Hepatocyte (in vitro differentiated cells): ENCODE results near the gene HHATL. TPM values are rescaled to one million over a fixed set of nuclear protein-coding genes. Genes with fewer than 3 reads are reported as not detected.

Experiments used
- DNase-seq: peaks from one replicate; pipeline ENCODE4 v3.0.0-alpha.2; 2016; ENCODE audit warnings: low spot score
- H2AFZ ChIP-seq: fragments of 200-600 bp; sonication (generic); 2 replicates; pipeline ENCODE4 v1.6.0; 2016; ENCODE audit warnings: antibody characterized with exemption, mild to moderate bottlenecking
- H3K27ac ChIP-seq: fragments of 200-600 bp; sonication (generic); 2 replicates; pipeline ENCODE4 v1.5.1; 2016; ENCODE audit warnings: mild to moderate bottlenecking
- H3K27me3 ChIP-seq: fragments of 200-600 bp; sonication (generic); 2 replicates; pipeline ENCODE4 v1.6.1; 2016
- H3K36me3 ChIP-seq: fragments of 200-600 bp; sonication (generic); replicated peaks from 2 replicates; pipeline ENCODE4 v1.5.1; 2016; ENCODE audit warnings: low read depth; ENCODE audit not compliant: insufficient read depth
- H3K4me1 ChIP-seq: fragments of 200-600 bp; sonication (generic); 2 replicates; pipeline ENCODE4 v1.5.1; 2016; ENCODE audit warnings: mild to moderate bottlenecking, moderate library complexity; ENCODE audit not compliant: insufficient read depth
- H3K4me2 ChIP-seq: fragments of 200-600 bp; sonication (generic); 2 replicates; pipeline ENCODE4 v1.6.0; 2016
- H3K4me3 ChIP-seq: fragments of 200-600 bp; sonication (generic); 2 replicates; pipeline ENCODE4 v1.5.1; 2016; ENCODE audit warnings: mild to moderate bottlenecking
- H3K79me2 ChIP-seq: fragments of 200-600 bp; sonication (generic); 2 replicates; pipeline ENCODE4 v1.6.0; 2017; ENCODE audit warnings: mild to moderate bottlenecking
- H3K9me2 ChIP-seq: fragments of 200-600 bp; sonication (generic); replicated peaks from 2 replicates; pipeline ENCODE4 v1.6.0; 2017; ENCODE audit warnings: mild to moderate bottlenecking; ENCODE audit not compliant: insufficient read depth
- H3K9me3 ChIP-seq: fragments of 200-600 bp; sonication (generic); 2 replicates; pipeline ENCODE4 v1.5.1; 2016; ENCODE audit warnings: low read depth, mild to moderate bottlenecking
- H4K20me1 ChIP-seq: fragments of 200-600 bp; sonication (generic); 2 replicates; pipeline ENCODE4 v1.6.0; 2016; ENCODE audit warnings: mild to moderate bottlenecking; ENCODE audit not compliant: insufficient read depth, poor library complexity, severe bottlenecking
- EZH2 ChIP-seq: fragments of 200-600 bp; sonication (generic); IDR thresholded peaks from 2 replicates; pipeline ENCODE4 v1.6.1; 2016; ENCODE audit warnings: antibody characterized with exemption, mild to moderate bottlenecking, borderline replicate concordance
- EZH2phosphoT487 ChIP-seq: fragments of 200-600 bp; sonication (generic); IDR thresholded peaks from one replicate; pipeline ENCODE4 v1.6.1; 2018; ENCODE audit warnings: antibody characterized with exemption, mild to moderate bottlenecking, low read depth, moderate library complexity; ENCODE audit not compliant: unreplicated experiment, severe bottlenecking
- WGBS: methylation state at CpG from one replicate; pipeline ENCODE4 v1.1.6; 2016; ENCODE audit warnings: low lambda C conversion rate; ENCODE audit errors: missing lambda C conversion rate; 5-methylcytosine and 5-hydroxymethylcytosine counted together
- polyA plus RNA-seq: library from polyadenylated mRNA; unstranded; fragments of >200 nt; fragmentation: Nextera tagmentation; extraction: Ambion mirVana; gene quantifications from 2 replicates; pipeline ENCODE4 v1.2.1, GENCODE V29; 2016
- total RNA-seq: library from RNA; depleted of rRNA; stranded (reverse); fragments of >200 nt; gene quantifications from 2 replicates; pipeline ENCODE4 v1.2.3, GENCODE V29; 2014
- TF ChIP-seq, protein P1 (sequence below): fragments of 200-600 bp; sonication (generic); IDR thresholded peaks from 2 replicates; pipeline ENCODE4 v1.5.1; 2016; ENCODE audit warnings: antibody characterized with exemption, mild to moderate bottlenecking; ENCODE audit not compliant: poor library complexity

The HHATL gene
- total and polyA plus RNA-seq, 2 experiments from 2014 or later, result not detected

DNA sequence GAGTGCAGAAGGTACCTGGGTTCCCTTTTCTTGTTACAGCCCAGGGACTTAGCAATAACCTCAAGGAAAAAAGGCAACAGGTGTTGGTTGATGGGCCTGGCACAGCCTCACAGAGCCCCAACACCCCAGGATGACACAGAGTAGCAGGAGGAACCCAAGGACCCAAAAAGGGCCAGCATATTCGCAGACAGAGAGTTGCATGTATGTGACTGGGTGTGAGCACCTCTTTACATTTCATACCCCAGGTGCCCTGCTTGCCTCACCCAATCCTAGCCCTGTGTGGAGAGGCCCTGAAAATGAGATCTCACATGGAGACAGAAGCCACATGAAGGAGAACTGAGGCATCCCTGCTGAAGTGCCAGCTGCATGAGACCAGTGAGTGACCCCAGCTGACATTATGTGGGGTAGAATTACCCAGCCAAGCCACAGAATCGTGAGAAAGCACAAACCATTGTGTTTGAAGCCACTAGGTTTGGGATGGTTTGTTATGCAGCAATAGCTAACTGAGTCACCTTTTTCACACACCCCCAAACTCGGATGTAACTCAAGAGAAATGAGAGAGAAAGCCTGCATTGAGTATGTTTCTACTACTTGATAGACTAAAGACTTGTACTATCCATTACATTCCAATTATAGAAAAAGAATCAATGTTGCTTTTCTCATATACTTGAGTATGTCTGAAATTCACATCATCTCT is 26.2 kb upstream of the HHATL start:
- Histone ChIP-seq H3K79me2 (no peaks in the 10 kb centered on the region), H3K9me2 (no peaks in the 10 kb centered on the region), H3K4me2 (no peak overlapping the region), H2AFZ (no peak overlapping the region), H3K27me3 (no peaks in the 10 kb centered on the region), H3K4me1 (no peaks in the 10 kb centered on the region), H4K20me1 (no peaks in the 10 kb centered on the region), H3K36me3 (no peaks in the 10 kb centered on the region), H3K9me3 (no peaks in the 10 kb centered on the region), H3K4me3 (no peak overlapping the region), H3K27ac (no peak overlapping the region)
- 90% methylated on average over 3 of the region's 3 CpGs for WGBS
- no peak for DNase-seq
- TF ChIP-seq, protein P1, sequence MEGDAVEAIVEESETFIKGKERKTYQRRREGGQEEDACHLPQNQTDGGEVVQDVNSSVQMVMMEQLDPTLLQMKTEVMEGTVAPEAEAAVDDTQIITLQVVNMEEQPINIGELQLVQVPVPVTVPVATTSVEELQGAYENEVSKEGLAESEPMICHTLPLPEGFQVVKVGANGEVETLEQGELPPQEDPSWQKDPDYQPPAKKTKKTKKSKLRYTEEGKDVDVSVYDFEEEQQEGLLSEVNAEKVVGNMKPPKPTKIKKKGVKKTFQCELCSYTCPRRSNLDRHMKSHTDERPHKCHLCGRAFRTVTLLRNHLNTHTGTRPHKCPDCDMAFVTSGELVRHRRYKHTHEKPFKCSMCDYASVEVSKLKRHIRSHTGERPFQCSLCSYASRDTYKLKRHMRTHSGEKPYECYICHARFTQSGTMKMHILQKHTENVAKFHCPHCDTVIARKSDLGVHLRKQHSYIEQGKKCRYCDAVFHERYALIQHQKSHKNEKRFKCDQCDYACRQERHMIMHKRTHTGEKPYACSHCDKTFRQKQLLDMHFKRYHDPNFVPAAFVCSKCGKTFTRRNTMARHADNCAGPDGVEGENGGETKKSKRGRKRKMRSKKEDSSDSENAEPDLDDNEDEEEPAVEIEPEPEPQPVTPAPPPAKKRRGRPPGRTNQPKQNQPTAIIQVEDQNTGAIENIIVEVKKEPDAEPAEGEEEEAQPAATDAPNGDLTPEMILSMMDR, result no peak
- TF ChIP-seq EZH2 (no peak), EZH2phosphoT487 (no peak)

DNA sequence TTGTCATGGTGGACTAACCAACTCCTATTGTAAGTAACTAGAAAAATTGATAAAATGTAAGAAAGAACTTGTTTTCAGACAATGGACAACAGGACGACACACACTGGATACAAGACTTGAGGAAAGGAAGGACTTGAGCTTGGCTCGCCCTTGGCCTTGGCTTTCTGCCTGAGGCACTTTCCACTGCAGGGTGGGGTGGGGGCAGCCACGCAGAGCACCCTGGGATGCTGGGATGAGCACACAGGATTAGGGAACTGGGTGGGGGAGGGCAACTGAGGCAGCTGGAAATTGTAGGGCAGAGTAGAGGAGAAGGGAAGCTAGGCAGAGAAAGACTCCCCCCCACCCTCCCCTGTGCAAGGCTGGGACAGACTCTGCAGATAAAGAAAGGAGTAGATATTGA is 25.5 kb upstream of the HHATL start:
- Histone ChIP-seq H3K4me2 (no peak overlapping the region), H3K79me2 (no peaks in the 10 kb centered on the region), H3K9me2 (no peaks in the 10 kb centered on the region), H3K36me3 (no peaks in the 10 kb centered on the region), H3K4me3 (no peak overlapping the region), H4K20me1 (no peaks in the 10 kb centered on the region), H3K27ac (no peak overlapping the region), H3K27me3 (no peaks in the 10 kb centered on the region), H3K9me3 (no peaks in the 10 kb centered on the region), H2AFZ (no peak overlapping the region), H3K4me1 (no peaks in the 10 kb centered on the region)
- no peak for DNase-seq
- 57% methylated on average over 3 of the region's 3 CpGs for WGBS
- TF ChIP-seq, protein P1, result no peak
- TF ChIP-seq EZH2 (no peak), EZH2phosphoT487 (no peak)

DNA sequence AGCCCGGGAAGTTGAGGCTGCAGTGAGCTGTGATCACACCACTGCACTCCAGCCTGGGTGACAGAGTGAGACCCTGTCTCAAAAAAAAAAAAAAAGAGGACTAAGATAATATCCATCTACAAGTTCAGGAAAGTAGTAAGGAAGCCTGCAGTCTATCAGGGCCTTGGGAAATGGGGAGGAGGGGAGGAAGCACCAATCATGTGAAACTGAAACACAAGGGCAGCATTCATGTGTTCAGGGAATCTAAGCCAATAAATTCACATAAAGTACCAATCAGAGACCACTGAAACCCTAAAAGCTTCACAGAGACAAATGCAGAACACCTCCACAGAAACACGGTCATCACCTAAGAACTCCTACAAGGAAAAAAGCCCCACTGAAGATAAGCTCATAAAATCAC is 22.9 kb upstream of the HHATL start:
- Histone ChIP-seq H3K79me2 (no peaks in the 10 kb centered on the region), H3K4me1 (no peaks in the 10 kb centered on the region), H3K4me2 (no peak overlapping the region), H3K27me3 (no peaks in the 10 kb centered on the region), H4K20me1 (no peaks in the 10 kb centered on the region), H2AFZ (no peak overlapping the region), H3K9me2 (no peaks in the 10 kb centered on the region), H3K36me3 (no peaks in the 10 kb centered on the region), H3K27ac (no peak overlapping the region), H3K9me3 (no peaks in the 10 kb centered on the region), H3K4me3 (no peak overlapping the region)
- no peak for TF ChIP-seq EZH2
- TF ChIP-seq, protein P1, result no peak
- no peak for TF ChIP-seq EZH2phosphoT487
- 80% methylated on average over 2 of the region's 2 CpGs for WGBS
- no peak for DNase-seq
